Mucosa of rectum (tissue), 2 donors: ENCODE results near the gene FGF1.

Experiments
- H3K27ac ChIP-seq, 2 donors: one replicate each; pipeline ENCODE4 v1.7.0; 2013; ENCODE audit warnings: inconsistent platforms in 2 of 2, low read depth in 2 of 2, low read length in 2 of 2
- H3K27me3 ChIP-seq, 2 donors: one replicate each; pipeline ENCODE4 v1.7.0; 2013; ENCODE audit warnings: low read length in 2 of 2; ENCODE audit not compliant: control insufficient read depth in 2 of 2, insufficient read depth in 2 of 2
- H3K36me3 ChIP-seq, 2 donors: one replicate each; pipeline ENCODE4 v1.7.0; 2013; ENCODE audit warnings: low read length in 2 of 2; ENCODE audit not compliant: control insufficient read depth in 2 of 2, insufficient read depth in 2 of 2
- H3K4me1 ChIP-seq, 2 donors: one replicate each; pipeline ENCODE4 v1.7.0; 2013; ENCODE audit warnings: low read length in 2 of 2, mild to moderate bottlenecking in 1 of 2; ENCODE audit not compliant: control insufficient read depth in 2 of 2, insufficient read depth in 2 of 2
- H3K4me3 ChIP-seq, 2 donors: one replicate each; pipeline ENCODE4 v1.7.0; 2013; ENCODE audit warnings: low read length in 2 of 2
- H3K9ac ChIP-seq, 2 donors: one replicate each; pipeline ENCODE4 v1.7.0; 2013; ENCODE audit warnings: low read length in 2 of 2, low read depth in 1 of 2, mild to moderate bottlenecking in 1 of 2
- H3K9me3 ChIP-seq, 2 donors: one replicate each; pipeline ENCODE4 v1.7.0; 2013; ENCODE audit warnings: low read length in 2 of 2; ENCODE audit not compliant: control insufficient read depth in 2 of 2
- donor health status: healthy.
- donor health status: Normal muscosa, but diverticular disease.

FGF1 gene

DNA sequence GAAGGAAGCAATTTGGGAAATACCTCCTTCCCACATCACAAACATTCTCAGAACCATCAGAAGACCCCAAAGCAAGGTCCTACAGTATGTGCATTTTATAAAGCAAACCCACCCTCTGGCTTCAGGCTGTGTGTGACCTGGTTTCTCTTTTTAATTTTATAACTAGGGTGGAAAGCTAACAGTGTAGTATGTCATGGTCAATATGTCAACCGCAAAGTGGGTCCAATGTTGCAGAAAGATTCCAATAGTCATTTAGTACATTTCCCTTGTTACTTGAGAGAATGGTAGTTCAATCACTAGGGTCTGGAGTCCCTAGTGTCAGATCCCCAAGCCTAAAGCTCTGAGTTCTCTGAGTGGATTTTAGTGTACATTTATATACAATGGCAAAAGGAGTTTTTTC, 96.2 kb downstream of the FGF1 start:
- Histone ChIP-seq H3K36me3 (no peaks in the 10 kb centered on the region), H3K4me1 (no peaks in the 10 kb centered on the region), H3K9ac (no peak overlapping the region), H3K27me3 (peaks cover 0 to 5% of the 10 kb centered on the region in 2 donors), H3K27ac (peak overlapping the region; percentile 7 to 25), H3K4me3 (no peak overlapping the region), H3K9me3 (no peaks in the 10 kb centered on the region)

DNA sequence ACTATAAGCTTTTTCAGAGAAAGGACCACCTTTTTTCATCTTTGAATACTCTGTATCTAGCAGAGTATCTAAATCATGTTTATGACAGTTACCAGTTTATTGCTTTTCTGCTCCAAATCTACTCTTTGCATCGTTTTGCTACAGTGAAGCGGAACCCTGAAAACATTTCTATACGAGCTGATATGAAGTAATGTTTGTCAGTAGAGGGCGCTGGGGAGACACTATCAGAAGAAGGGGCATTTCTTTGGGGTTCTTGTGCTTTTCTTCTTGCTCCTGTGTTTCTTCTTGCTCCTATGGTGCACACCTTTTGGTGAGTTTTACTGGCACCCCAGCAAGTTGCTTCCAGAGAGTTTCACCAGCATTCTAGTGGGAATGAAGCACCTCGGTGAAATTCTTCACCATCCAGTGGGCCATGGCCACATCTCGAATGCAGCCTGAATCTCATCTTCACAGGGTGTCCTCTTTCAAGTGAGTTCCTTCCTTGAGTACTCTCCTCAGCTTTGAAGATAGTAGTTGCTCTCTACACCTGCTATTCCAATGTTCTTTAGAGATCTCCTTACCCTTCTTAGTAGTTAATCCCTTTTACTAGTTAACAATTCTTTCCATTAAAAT, 98.4 kb downstream of the FGF1 start:
- H3K27me3 ChIP-seq = peaks cover 0 to 5% of the 10 kb centered on the region in 2 donors
- no peaks in the 10 kb centered on the region for H3K4me1 ChIP-seq
- H3K36me3 ChIP-seq = no peaks in the 10 kb centered on the region
- no peak overlapping the region for H3K4me3 ChIP-seq
- no peaks in the 10 kb centered on the region for H3K9me3 ChIP-seq
- H3K9ac ChIP-seq = no peak overlapping the region
- no peak overlapping the region for H3K27ac ChIP-seq

DNA sequence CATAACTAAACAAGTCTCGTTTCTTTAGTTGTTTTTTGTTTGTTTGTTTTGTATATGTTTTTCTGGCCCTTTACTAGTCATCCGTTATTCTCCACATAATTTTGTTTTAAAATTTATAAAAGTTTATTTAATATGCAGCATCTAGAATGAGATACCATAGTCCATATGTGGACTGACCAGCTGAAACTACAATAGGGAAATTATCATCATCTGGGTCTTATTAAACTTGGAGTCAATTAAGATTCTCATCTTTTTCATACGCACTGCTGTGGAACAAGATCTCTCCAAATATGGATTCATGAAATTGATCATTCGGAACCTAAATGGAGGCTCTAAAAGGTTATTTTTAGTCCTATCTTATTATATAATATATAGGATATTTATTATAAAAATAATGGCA, 99.3 kb downstream of the FGF1 start:
- no peaks in the 10 kb centered on the region for H3K36me3 ChIP-seq
- no peaks in the 10 kb centered on the region for H3K9me3 ChIP-seq
- no peak overlapping the region for H3K4me3 ChIP-seq
- no peak overlapping the region for H3K9ac ChIP-seq
- H3K27me3 ChIP-seq = peaks cover 0 to 5% of the 10 kb centered on the region in 2 donors
- H3K4me1 ChIP-seq = no peaks in the 10 kb centered on the region
- H3K27ac ChIP-seq = no peak overlapping the region

DNA sequence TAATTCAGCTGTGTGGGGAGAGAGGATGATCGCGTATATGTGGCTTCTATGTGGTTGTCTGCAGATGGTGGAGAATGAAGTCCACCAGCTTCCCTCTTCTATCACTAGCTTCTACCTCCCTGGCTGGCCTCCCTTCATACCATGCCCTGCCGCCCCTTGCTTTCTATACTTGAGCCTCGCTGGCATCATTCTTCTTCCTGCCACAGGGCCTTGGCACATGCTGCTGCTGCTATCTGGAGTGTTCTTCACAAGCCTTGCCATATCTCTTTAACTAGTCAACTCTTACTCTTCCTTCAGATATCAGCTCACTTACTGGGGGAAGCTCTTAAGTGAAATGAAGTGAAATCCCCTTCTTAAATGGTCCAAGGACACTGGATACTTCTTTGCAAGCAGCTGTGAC, 100.4 kb downstream of the FGF1 start:
- H3K27me3 ChIP-seq = peaks cover 0 to 5% of the 10 kb centered on the region in 2 donors
- H3K4me3 ChIP-seq = no peak overlapping the region
- no peaks in the 10 kb centered on the region for H3K36me3 ChIP-seq
- H3K27ac ChIP-seq = no peak overlapping the region
- no peaks in the 10 kb centered on the region for H3K9me3 ChIP-seq
- H3K4me1 ChIP-seq = no peaks in the 10 kb centered on the region
- H3K9ac ChIP-seq = no peak overlapping the region

DNA sequence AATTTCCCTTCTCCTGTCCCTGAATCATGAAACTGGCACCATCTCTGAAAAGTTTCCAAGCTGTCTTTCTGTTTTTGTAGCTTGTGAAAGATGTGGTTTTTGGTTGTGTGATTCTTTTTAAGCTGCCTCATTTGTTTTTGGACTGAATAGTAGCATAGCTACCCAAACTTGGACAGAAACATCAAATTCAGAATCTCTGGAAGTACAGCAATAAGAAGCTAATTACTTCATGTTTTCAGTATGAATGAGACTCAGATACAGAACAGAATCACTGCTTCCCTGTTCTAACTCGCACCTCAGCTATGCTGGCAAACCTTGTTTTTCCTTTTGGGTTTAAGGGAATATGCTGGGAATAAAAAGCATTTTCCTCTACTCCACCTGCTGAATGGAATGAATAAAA, 101.0 kb downstream of the FGF1 start:
- H3K27me3 ChIP-seq = peaks cover 0 to 5% of the 10 kb centered on the region in 2 donors
- H3K4me1 ChIP-seq = no peaks in the 10 kb centered on the region
- no peaks in the 10 kb centered on the region for H3K9me3 ChIP-seq
- H3K9ac ChIP-seq = no peak overlapping the region
- no peak overlapping the region for H3K4me3 ChIP-seq
- no peak overlapping the region for H3K27ac ChIP-seq
- H3K36me3 ChIP-seq = no peaks in the 10 kb centered on the region

DNA sequence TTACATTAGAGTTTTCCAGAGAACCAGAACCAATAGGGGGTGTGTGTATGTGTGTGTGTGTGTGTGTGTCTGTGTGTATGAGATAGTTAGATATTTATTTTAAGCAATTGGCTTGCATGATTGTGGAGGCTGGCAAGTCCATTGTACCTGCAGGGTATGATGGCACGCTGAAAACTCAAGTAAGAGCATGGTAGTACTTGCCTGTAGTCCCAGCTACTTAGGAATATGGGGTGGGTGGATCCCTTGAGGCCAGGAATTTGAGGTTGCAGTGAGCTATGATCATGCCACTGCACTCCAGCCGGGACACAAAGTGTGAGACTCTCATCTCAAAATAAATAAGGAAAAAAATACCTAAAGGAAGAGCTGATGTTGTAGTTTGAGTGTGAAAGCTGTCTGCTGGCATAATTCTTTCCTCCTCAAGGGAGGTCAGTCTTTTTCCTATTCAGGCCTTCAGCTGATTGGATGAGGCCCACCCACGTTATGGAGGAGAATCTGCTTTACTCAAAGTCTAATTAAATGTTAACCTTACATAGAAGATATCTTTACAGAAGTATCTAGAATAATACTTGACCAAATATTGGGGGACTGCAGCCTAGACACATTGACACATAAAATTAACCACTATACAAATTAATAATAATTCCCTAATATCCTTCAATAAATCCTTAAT, 107.6 kb downstream of the FGF1 start:
- Histone ChIP-seq H3K9me3 (no peaks in the 10 kb centered on the region), H3K36me3 (no peaks in the 10 kb centered on the region), H3K4me3 (no peak overlapping the region), H3K4me1 (no peaks in the 10 kb centered on the region), H3K9ac (no peak overlapping the region), H3K27ac (no peak overlapping the region), H3K27me3 (no peaks in the 10 kb centered on the region)

DNA sequence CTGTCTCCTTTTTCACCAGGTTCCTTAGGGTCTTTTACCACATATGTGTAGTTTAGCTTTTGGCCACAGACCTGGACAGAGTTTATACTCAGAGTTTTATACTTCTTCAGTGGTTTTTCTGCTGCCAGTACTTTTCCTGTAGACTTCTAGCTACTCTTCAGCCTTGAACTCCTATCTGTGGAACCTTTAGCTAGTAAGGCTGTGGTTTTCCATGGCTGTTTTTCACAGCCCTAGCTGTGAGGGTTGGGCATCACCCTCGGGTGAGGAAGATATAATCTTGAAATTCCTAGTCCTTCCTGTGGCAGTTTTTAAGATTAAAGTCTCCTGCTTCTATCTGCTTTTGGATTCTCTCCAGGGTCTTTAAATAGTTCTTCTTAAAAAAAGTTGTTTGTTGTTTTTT, 109.1 kb downstream of the FGF1 start:
- Histone ChIP-seq H3K27ac (no peak overlapping the region), H3K36me3 (no peaks in the 10 kb centered on the region), H3K27me3 (no peaks in the 10 kb centered on the region), H3K4me1 (no peaks in the 10 kb centered on the region), H3K9me3 (no peaks in the 10 kb centered on the region), H3K9ac (no peak overlapping the region), H3K4me3 (no peak overlapping the region)

DNA sequence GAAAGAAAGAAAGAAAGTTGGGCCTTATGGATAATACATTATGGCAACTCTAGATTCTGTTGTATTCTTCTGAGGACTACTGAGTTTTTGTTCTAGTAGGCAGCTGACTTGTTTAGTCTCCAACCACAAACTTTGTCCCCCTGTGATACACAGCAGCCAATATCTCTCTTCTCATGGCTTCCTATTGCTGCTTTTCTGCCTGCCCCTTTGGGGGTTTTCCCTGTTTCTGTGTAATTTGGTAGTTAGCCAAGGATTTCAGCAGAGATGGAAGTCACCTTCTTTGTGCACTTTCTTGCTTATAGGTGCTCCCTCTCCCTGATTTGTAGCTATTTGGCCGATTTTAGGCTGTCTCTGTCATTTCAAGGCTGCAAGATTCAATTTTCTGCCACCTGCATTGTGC, 109.6 kb downstream of the FGF1 start:
- H3K36me3 ChIP-seq = no peaks in the 10 kb centered on the region
- H3K9me3 ChIP-seq = no peaks in the 10 kb centered on the region
- no peaks in the 10 kb centered on the region for H3K4me1 ChIP-seq
- H3K4me3 ChIP-seq = no peak overlapping the region
- no peaks in the 10 kb centered on the region for H3K27me3 ChIP-seq
- no peak overlapping the region for H3K27ac ChIP-seq
- no peak overlapping the region for H3K9ac ChIP-seq

DNA sequence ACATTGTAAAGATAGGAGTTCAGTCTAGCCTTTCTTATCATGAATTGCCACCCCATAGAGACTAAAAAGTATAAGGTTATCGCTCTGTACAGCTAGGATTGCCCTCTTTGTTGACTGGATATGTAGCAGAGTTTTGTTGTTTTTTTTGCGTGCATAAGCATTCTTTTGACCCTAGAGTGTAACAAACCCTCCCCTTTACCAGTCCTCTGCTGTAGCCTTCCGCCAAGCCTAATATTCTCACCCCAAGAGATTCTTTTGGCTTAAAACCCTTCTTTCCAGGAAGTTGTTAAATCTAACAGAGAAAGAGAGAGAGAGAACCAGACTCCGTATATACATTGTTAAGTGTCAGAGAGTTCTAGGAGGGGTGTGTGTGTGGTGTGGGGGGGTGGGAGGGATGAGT, 113.9 kb downstream of the FGF1 start:
- Histone ChIP-seq H3K9me3 (no peaks in the 10 kb centered on the region), H3K36me3 (no peaks in the 10 kb centered on the region), H3K27ac (no peak overlapping the region), H3K4me1 (no peaks in the 10 kb centered on the region), H3K9ac (no peak overlapping the region), H3K27me3 (no peaks in the 10 kb centered on the region), H3K4me3 (no peak overlapping the region)

DNA sequence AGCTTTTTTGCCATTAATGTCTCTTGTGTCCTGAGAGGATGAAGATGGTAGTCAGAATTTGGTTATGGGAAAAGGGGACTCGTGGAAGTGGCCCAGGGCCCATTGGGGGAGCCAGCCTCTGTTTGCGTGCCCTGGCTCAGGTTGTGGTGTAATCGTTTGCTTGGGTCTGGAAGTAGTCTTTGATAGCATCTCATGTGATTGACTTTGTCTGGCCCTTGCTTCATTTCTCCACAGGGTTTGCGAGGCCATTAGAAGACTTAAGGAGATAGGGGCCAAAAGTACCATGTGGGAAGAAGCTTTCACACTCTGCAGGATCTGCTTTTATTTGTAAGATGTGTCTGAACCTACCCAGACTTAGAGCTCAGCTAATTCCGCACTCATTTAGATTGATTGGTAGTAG, 114.5 kb downstream of the FGF1 start:
- H3K9ac ChIP-seq = no peak overlapping the region
- H3K36me3 ChIP-seq = no peaks in the 10 kb centered on the region
- H3K27ac ChIP-seq = no peak overlapping the region
- H3K4me3 ChIP-seq = no peak overlapping the region
- no peaks in the 10 kb centered on the region for H3K27me3 ChIP-seq
- no peaks in the 10 kb centered on the region for H3K9me3 ChIP-seq
- H3K4me1 ChIP-seq = no peaks in the 10 kb centered on the region
